Measurements from ENCODE around the gene CCDC3.

Gene CCDC3

GRCh38 chr10:13043520-13043919, 42.0 kb upstream of the CCDC3 start:
- Histone ChIP-seq H3K4me3 (replicated peaks; ENCODE audit: insufficient read depth, low read length) (no peak overlapping the region), H3K27ac (replicated peaks) (no peak overlapping the region), H3K27me3 (ENCODE audit: insufficient read depth, poor library complexity, severe bottlenecking) (no peaks in the 10 kb centered on the region)
- TF ChIP-seq REST (IDR thresholded peaks at IDR 0.05; ENCODE audit: insufficient replicate concordance, low read depth) (no peak), POLR2AphosphoS5 (IDR thresholded peaks at IDR 0.05; ENCODE audit: low read depth) (no peak), GABPA (IDR thresholded peaks at IDR 0.05; ENCODE audit: low read depth) (no peak), CTCF (IDR thresholded peaks at IDR 0.05; ENCODE audit: insufficient read depth, low read length) (no peak), SPI1 (IDR thresholded peaks at IDR 0.05; ENCODE audit: borderline replicate concordance, low read depth) (no peak)
- no peak for DNase-seq (ENCODE audit: low read depth in 1 of 2, low spot score in 1 of 2)

GRCh38 chr10:13039761-13040160, 38.2 kb upstream of the CCDC3 start:
- H3K27ac ChIP-seq (replicated peaks), result no peak overlapping the region
- no peaks in the 10 kb centered on the region for H3K27me3 ChIP-seq (ENCODE audit: insufficient read depth, poor library complexity, severe bottlenecking)
- H3K4me3 ChIP-seq (replicated peaks; ENCODE audit: insufficient read depth, low read length), result no peak overlapping the region
- DNase-seq (ENCODE audit: low read depth in 1 of 2, low spot score in 1 of 2), result no peak
- TF ChIP-seq REST (IDR thresholded peaks at IDR 0.05; ENCODE audit: insufficient replicate concordance, low read depth) (no peak), GABPA (IDR thresholded peaks at IDR 0.05; ENCODE audit: low read depth) (no peak), CTCF (IDR thresholded peaks at IDR 0.05; ENCODE audit: insufficient read depth, low read length) (no peak), SPI1 (IDR thresholded peaks at IDR 0.05; ENCODE audit: borderline replicate concordance, low read depth) (no peak), POLR2AphosphoS5 (IDR thresholded peaks at IDR 0.05; ENCODE audit: low read depth) (no peak)

- no peaks in the 10 kb centered on the region for H3K27me3 ChIP-seq (ENCODE audit: insufficient read depth, poor library complexity, severe bottlenecking)
These were observed 36.9 kb upstream of the CCDC3 start for GRCh38 chr10:13038391-13038790.

More at GRCh38 chr10:13038391-13038790, 36.9 kb upstream of the CCDC3 start:
- no peak overlapping the region for H3K4me3 ChIP-seq (replicated peaks; ENCODE audit: insufficient read depth, low read length)
- H3K27ac ChIP-seq (replicated peaks), result no peak overlapping the region
- TF ChIP-seq POLR2AphosphoS5 (IDR thresholded peaks at IDR 0.05; ENCODE audit: low read depth) (no peak), CTCF (IDR thresholded peaks at IDR 0.05; ENCODE audit: insufficient read depth, low read length) (no peak), SPI1 (IDR thresholded peaks at IDR 0.05; ENCODE audit: borderline replicate concordance, low read depth) (no peak), GABPA (IDR thresholded peaks at IDR 0.05; ENCODE audit: low read depth) (no peak), REST (IDR thresholded peaks at IDR 0.05; ENCODE audit: insufficient replicate concordance, low read depth) (no peak)
- DNase-seq (ENCODE audit: low read depth in 1 of 2, low spot score in 1 of 2), result no peak

Measured in HL-60 (cell line).